Activated CD4-positive, alpha-beta T cell treated with anti-CD3 and anti-CD28 coated beads for 4 hours (primary cell): ENCODE results near the gene MPP7.

Experiments used
- DNase-seq, 2 donors: peaks; one replicate each; pipeline ENCODE4 v3.0.0-alpha.2; 2020

The MPP7 gene

DNA sequence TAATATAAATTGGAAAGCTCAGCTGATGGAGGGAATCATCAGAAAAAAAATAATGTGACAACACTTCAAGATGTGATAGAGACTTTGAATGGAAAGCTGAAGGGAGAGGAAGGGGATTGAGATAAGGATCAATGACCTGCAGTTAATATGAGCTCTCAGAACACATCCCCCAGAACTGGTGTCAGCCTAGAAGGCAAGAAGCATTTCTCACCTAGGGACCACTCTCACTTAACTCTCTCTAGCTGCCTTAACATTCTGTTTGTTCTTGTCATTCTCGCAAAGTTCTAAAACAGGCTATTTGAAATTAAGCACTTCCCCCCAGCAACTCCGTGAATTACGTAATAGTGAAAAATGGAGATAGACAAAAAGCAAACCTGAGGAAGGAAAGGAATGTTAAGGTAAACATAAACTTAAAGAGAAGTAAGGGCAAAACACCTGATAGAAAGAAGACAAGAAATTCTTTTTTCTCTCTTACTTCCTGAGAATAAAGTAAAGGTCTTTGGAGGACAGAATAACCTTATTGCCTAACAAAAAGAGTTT, 1.2 kb upstream of the MPP7 start:
- no peak for DNase-seq

DNA sequence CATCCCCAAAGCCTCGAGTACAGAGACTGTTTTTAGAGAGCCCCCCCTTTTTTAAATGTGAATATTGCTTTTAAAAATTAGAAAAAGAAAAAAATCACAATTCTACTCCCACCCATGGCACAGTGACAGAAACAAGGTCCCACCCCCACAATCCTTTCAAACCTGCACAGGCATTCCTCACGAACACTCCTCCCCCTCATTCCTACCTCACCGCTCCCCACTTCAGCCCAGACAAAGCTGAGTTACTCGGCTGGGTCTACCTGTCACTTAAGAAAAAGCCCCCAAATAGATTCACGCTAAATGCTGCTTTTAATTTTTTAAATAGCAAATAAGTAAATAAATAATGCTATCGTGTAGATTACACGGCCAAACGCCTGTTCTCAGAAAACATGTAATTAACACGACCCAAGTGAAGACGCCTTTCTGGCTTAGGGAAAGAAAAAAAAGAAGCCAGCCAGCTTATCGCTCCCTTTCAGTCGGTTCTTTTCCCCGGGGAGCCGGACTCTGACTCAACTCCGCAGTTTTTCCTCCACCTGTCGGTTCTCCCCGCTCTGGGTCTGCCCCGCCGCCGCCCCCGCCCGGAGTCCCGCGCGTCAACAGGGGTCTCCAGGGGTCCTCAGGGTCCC, 739 bp downstream of the MPP7 start:
- peak; percentile 15 to 19 for DNase-seq

DNA sequence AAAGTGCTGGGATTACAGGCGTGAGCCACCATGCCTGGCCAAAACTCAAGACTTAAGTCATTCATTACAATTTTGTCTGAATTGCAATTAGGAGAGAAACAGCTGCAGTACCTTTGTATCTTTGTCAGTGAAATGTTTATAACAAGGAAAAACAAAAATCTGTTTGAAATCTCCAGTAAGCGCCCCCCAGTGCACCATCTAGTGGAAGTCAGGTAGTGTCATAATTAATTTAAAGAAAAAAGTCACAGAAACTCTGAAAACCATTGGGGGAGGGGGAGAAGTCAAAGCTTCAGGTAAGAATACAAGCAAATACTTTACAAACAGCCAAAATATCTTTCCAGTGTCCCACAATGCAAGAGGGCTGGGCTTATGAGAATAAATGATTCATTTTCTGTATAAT, 2.8 kb downstream of the MPP7 start:
- peak; percentile 11 to 35 for DNase-seq

DNA sequence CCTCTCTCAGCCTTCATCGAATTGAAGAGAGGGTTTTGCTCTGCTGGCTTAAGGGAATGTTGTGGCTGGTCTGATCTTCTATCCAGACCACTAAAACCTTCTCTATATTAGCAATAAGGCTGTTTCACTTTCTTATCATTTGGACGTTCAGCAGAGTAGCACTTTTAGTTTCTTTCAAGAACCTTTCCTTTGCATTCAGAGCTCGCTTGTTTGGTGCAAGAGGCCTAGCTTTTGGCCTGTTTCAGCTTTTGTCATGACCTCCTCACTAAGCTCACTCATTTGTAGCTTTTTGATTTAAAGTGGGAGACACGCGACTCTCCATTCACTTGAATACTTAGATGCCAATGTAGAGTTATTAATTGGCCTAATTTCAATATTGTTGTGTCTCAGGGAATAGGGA, 3.9 kb downstream of the MPP7 start:
- DNase-seq, result no peak

DNA sequence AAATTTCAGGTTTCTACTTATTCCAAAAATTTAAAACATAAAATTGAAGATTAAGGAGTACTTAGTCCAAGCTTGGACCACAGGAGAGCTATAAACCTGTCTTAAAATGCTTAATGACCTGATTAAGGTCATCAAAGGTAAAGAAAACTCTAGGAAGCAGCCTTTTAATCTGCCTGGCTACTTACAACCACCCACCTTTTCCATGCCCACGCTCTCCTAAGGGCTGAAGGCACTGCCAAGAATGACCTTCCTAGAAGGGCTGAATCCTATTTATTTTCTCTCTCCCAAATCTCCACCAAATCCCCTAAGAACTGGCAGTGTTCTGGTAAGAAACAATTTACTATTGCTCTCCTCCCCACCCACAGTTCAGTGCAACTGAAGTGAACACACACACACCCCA, 6.8 kb downstream of the MPP7 start:
- DNase-seq, result no peak

DNA sequence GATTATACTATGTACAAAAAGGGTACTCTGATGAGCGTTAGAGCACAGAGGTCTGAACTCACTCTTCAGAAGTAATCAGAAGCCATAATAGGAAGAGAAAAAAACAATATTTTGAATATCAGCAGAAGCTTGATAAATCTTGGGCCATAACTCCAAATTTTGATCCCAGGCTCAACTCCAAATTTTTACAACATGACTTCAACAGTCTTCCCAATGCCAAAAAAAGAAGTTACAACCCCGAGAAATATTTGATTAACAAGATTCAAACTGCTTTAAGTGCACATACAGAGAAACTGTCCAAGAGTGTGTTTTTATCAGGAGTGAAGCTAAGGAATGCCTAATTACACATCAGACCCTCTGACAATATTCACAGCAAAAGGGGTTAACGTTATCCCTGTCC, 7.5 kb downstream of the MPP7 start:
- DNase-seq, result no peak

DNA sequence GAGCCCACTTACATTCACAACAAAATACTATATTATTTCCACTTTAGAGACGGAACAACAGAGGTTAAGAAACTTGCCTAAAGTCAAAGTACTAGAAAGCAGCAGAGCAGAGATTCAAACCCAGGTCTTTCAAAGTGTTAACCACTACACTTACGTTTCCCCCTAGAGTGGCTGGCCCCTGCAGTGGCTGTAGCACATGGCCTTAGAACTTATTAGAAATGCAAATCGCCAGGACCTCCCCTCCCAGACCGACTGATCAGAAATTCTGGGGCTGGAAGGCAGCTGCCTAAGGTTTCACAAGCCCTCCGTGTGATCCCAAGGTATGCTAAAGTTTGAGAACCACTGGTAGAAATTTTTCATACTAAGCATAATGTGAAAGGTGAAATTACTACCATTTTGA, 8.1 kb downstream of the MPP7 start:
- DNase-seq, result no peak

DNA sequence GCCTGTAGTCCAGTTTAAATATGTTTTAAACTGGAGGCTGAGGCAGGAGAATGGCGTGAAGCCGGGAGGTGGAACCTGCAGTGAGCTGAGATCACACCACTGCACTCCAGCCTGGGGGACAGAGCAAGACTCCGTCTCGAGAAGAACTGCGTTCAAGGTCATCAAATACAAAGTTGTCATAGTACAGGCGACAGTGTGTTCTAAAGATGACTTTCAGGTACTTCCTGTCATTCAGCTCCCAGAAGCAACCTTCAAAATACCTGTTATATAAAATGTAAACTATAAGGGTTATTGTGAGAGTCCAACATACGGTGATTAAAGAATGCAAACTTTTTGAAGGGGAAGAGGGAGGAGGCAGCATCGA, 8.7 kb downstream of the MPP7 start:
- DNase-seq, result no peak

DNA sequence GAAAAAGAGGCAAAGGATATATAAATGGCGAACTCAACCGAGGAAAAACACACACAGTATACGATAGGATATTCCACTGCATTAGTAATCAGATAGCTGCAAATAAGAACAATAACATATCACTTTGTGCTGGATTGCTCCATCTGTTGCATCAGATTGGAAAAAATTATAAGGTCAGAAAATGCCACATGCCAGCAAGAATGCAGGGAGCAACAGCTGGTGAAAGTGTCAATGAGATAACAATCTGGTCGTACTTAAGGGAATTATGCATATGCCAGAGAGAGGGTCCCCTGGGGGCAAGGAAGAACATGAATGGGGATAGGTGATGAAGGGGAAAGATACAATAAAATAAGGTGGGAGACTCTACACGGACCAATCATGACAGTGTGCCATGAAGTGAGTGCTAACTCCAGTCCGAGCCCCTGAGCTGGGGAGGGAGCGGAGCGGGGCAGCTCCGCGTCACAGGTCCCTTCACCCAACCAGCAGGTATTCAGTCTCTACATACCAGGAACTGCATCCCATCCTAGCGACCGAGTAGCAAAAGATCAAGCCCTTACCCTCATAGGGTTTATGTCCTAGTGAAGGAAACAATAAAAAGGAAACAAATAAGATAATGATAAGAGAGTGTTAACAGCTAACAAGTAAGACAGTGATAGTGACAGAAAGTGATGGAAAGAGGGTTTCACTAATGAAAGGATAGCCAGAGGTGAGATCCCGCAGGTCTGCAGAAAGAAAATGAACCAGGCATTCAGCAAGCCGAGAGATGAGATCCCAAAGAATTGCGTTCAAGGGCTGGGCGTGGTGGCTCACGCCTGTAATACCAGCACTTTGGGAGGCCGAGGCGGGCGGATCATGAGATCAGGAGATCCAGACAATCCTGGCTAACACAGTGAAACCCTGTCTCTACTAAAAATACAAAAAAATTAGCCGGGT, 9.4 kb downstream of the MPP7 start:
- no peak for DNase-seq

DNA sequence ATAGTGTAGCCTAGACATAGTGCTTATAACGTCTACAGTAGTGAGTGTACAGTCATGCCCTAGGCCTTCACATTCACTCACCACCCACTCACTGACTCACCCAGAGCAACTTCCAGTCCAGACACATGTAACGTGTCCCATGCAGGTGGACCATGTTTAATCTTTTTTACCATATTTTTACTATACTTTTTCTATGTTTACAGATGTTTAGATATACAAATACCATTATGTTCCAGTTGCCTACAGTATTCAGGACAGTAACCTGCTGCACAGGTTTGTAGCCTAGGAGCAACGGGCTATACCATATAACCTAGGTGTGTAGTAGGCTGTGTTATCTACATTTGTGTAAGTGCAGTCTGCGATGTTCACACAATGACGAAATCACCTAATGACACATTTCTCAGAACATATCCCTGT, 11.0 kb downstream of the MPP7 start:
- DNase-seq, result peak; percentile 40 to 42

DNA sequence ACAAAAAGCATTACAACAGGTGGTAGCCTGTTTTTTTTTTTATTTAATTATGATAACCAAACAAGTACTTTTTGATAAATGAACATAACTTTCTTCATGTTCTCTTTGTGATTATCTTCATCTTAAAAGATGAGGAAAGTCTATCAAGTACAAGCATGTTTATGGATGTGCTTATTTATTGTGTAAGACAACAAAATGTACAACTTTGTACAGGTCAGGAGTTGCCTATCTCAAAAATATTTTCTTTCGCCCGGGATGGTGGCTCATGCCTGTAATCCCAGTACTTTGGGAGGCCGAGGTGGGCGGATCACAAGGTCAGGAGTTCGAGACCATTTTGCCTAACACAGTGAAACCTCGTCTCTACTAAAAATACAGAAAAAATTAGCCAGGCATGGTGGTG, 17.0 kb downstream of the MPP7 start:
- DNase-seq, result no peak

DNA sequence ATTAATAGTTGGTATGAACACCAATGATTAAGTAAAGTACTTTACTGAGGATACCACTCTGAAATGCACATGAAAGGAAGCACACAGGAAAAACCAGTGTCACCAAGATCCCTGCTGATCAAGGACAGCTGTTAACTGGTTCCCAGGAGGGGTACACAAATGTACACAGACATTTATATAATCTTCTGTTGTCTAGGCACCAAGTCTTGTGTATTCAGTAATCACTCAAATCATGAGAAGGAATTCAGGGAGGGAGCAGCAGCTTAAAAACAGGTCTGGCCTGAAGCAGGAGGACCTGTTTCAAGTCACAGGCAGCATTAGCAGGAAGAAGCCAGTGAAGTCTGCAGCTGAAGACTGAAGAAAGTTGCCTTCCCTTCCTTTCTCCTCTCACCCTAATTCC, 18.7 kb downstream of the MPP7 start:
- no peak for DNase-seq

DNA sequence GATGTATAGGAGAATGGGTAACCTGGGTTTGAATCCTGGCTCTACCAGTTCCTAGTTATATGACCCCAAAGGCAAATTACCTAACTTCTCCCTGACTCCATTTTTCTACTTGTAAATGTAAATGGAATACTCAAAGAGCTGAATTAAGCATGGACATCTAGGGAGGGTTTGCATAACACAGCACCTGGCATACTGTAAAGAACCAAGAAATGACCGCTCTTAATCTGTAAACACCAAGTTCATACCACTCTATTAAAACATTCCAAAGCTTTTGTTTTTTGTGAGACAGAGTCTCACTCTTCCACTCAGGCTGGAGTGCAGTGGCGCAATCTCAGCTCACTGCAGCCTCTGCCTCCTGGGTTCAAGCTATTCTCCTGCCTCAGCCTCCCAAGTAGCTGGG, 19.6 kb downstream of the MPP7 start:
- DNase-seq, result no peak

DNA sequence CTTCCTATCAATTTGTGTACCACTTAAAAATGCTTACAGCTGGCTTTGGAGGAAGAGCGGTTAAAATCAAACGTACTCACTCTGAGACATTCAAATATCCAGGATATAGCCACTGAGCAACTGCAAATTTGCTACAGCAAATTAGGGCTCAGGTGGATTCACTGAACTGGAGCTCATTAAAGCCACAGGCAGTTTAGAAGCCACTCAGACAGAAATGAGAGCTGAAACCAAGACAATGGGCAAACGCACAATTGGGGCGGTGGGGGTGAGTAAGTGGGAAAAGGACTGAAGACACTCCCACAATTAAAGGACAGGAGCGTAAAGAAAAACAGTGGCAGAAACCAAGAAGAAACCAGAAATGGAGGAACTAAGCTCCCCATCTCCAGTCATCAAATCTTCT, 20.5 kb downstream of the MPP7 start:
- no peak for DNase-seq

DNA sequence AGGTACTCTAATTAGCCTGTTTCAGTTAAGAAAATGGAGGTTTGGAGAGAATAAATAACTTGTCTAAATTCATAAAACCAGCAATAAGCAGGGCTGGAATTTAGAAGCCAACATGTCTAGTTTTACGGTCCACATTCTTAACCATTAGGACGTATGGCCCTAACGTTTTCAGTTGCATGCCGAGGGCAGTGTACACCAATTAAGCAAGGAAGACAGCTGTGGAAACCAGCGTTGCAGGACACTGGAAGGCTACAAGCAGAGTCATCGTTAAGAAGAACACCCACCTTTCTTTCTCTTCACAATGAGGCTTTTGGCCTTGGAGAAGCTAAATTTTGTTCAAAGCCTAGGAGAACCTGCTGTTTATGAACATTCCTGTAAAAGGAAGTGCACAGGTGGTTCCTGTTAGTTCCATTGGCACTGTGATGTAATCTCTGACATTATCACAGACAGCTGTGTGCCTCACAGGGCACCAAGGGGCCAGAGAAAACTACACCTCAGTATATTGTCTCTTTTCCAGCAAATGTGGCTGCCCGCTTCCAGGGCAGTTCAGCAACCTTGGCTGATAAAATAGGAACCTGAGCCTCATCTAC, 21.0 kb downstream of the MPP7 start:
- DNase-seq, result no peak

DNA sequence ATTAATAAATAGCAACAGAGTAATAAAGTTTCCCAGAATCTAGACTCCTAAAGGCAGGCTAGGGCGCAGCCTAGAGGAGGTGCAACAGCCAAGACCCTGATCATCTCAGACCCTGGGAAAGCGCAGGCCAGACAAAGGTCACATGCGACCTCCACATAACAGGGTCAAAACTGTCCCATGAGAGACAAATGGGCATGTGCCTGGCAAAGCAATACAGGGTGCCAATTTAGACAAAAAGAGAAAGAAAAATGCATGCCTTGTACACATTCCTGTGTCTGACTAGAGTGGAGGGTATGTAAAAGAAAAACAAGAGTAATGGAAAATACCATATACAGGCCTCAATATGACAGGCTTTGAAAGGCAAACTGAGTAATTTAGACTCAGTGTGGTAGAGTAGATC, 22.2 kb downstream of the MPP7 start:
- DNase-seq, result no peak

DNA sequence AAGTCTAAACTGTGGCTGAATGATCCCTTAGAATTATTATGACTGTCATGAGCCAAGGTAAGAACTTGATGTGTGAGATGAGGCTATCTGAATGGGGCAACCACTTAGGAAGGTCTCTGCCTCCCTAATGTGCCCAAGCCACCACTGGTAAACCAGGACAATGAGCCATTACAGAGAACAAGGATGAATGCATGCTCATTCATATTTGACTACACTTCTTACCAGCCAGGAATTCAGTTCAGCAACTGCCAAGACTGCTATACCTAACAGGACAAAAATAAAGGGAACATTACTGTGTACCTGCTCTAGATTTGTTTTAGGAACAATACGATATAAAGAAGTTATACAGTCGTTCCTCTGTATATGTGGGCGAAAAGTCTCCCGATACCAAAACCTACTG, 23.0 kb downstream of the MPP7 start:
- DNase-seq, result no peak

DNA sequence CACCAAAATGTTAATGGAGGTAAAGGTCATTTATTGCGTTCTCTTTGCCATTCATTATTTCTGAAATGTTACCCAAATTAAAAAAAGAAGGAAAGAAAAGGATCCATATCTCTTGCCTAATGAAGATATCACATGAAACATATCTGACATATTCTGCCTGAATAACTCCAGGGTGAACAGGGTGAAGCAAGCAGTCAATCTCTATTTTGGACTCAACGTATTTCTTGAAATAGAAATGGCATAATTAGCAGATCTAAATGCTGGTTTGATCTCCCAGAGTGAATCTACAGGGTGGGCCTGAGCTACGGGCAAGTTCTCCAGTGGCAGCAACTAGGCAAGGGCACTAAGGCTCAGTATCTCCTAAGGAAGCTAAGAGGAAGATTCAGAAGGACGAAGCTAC, 24.0 kb downstream of the MPP7 start:
- no peak for DNase-seq

DNA sequence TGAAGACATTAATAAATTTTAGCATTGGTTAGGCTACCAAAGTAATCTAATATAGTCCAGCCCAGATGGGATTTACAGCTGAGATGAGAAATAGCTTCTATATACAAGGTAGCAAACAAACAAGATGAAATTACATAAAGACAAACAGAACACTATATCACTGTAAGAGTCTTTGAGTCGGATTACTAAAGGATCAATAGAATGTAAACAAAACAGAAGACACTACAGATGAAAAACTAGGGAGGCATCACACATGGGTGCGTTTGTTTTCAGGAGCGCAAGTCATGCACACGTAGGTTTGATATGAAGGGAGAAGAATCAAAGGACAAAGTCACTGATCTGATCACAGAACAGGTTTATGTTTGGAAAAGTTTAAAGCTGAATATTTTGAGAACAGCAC, 26.5 kb downstream of the MPP7 start:
- DNase-seq, result no peak

DNA sequence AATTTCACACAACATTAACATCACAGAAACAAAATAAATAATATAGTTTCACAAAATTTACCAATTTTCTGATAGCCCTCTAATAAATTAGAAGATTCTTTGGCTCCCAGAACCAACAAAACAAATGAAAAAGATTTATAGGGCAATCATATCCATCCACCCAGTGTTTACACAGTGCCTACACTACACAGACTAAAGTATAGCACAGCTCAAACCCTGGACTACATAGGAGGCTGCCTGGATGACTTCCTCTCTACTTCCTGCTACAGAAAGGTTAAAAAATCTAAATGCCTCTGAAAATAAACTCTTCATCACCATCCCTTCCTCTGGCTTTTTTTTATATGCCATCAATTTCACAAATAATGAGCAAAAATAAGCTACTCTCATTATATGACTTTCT, 28.4 kb downstream of the MPP7 start:
- DNase-seq, result no peak

DNA sequence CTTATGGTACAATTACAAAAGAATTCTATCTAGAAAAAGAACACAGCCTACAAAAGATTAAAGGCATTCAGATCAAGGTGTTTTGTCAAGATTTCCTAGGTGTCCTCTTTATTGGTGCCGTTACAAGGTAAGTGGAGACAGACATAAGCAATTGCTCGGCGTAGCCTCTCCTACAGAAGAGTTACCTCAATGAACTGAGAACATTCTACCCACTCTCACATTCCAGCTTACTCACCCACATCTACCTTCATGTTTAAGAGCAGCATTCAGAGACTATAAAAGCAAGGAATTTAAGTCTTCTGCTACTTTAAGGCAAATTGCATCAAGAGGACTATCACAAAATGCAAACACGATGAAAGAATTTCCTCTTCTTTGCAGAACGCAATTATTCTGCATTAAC, 29.5 kb downstream of the MPP7 start:
- DNase-seq, result no peak

DNA sequence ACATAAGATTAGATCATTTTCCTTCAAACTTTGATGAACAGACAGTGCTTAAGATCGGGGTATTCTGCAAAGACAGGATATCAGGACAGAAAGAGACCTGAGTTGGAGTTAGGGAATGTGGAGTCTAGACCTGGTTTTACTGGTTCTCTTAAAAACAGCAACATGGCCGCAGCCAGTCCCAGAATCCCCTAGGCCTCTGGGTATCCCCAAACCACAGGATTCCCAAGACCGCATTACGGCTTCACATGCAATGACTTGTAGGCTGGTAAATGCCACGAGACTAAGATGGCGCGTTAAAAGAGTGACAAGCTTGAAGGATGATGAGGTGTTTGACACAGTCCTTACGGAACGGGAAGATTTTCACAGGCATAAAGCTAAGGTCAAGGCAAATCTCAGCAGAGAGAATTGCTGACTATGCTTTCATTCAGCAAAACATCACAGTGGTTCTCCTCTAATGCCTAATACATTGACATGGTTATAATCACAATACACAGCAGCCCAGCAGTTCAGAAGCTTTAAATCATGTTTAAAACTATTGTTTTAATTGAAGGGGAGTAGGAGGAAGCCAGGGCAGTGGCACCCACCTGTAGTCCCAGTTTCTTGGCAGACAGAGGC, 32.9 kb downstream of the MPP7 start:
- no peak for DNase-seq

DNA sequence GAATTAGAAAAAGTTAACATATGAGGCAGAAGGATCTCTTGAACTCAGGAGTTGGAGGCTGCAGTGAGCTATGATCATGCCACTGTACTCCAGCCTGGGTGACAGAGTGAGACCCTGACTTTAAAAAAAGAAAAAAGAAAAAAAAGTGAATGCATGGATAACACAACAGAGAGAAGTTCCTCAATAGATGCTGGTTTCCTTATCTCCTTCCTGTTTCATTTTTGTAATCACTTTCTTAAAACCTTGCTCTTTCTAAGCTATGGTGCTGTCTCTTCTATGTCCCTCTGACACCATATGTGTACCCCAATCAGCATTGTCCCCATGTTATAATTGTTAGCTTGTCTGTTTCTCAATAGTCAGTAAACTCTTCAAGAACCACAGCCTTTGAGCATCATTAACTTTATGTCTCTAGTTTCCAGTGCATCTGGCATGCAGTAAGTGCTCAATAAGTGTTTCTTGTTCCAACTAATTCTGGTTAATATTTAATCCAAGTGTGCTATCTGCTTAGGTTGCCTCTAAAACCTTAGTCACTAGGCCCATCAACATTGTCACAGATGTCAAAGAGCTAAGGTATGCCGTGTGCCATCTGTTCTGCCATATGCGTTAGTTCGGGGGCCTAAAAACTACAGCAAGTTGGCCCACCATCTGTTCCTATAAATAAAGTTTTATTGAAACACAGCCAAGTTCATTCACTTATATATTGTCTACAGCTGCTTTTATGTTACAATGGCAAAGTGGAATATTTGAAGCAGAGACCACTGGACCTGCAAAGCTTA, 36.2 kb downstream of the MPP7 start:
- no peak for DNase-seq
